AG10803 (cell line): ENCODE data around the gene NEURL2.

Source experiments
- DNase-seq: peaks from one replicate; pipeline ENCODE4 v3.0.0; 2010; ENCODE audit warnings: low read depth
- H3K4me3 ChIP-seq: 2 replicates; pipeline ENCODE4 v1.5.1; 2011; ENCODE audit warnings: mild to moderate bottlenecking, low read length, control low read depth
- TF ChIP-seq, protein P1 (sequence below): conservative IDR thresholded peaks from 2 replicates; pipeline ENCODE4 v1.5.1; 2011; ENCODE audit warnings: mild to moderate bottlenecking, low read length, control low read depth, inconsistent platforms

Gene NEURL2

DNA sequence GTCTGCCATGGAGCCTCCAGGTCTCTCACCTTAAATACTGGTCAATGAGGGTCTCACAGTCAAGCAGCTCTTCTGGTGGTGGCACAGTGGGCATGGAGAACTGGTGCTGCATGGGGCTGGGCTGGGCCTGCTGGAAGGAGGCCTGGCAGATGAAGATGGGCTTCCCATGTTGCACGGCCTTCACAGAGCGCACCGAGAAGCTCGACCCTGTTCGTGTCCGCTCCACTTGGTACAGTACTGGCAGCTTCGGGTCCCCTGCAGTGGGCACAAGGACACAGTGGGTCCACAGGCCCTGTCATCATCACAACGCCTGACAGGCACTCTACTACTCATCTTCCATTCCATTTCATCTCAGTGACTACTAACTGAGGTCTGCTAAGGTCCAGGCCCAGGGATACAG is 42.6 kb downstream of the NEURL2 start:
- H3K4me3 ChIP-seq = no peak overlapping the region
- no peak for DNase-seq
- TF ChIP-seq, protein P1, sequence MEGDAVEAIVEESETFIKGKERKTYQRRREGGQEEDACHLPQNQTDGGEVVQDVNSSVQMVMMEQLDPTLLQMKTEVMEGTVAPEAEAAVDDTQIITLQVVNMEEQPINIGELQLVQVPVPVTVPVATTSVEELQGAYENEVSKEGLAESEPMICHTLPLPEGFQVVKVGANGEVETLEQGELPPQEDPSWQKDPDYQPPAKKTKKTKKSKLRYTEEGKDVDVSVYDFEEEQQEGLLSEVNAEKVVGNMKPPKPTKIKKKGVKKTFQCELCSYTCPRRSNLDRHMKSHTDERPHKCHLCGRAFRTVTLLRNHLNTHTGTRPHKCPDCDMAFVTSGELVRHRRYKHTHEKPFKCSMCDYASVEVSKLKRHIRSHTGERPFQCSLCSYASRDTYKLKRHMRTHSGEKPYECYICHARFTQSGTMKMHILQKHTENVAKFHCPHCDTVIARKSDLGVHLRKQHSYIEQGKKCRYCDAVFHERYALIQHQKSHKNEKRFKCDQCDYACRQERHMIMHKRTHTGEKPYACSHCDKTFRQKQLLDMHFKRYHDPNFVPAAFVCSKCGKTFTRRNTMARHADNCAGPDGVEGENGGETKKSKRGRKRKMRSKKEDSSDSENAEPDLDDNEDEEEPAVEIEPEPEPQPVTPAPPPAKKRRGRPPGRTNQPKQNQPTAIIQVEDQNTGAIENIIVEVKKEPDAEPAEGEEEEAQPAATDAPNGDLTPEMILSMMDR = no peak

DNA sequence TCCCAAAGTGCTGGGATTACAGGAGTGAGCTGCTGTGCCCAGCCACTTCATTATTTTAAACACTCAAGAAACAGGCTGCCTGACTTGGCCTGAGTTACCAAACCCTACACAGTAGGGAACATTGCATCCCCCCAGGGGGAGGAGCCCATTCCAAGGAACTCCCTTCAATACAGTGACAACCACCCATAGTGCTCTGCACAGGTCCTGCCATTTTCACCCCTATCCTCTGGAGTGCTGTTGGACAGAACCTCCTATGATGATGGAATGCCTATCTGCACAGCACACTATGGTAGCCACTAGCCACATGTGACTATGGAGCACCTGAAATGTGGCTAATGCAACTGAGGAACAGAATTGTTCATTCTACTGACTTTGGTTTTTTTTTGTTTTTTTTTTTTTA is 45.6 kb downstream of the NEURL2 start:
- no peak overlapping the region for H3K4me3 ChIP-seq
- TF ChIP-seq, protein P1 = no peak
- no peak for DNase-seq

DNA sequence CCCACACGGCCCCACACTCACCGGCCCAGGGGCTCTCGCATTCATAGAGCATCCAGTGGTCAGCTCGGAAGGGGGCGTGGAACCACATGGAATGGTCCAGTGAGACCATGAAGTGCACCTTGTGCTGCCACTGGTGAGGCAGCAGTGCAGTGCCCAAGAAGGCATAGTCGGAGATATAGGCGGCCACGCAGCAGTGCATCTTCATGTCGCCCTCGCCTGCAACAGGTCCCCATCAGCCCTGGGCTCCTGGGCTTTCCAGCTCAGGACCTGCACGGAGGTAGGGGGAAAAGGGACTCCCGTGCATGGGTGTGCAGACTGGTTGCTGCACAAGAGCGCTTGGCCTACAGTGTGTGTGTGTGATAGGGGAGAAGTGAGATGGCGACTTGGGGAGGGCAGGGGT is 47.5 kb downstream of the NEURL2 start:
- no peak for DNase-seq
- TF ChIP-seq, protein P1 = no peak
- no peak overlapping the region for H3K4me3 ChIP-seq

DNA sequence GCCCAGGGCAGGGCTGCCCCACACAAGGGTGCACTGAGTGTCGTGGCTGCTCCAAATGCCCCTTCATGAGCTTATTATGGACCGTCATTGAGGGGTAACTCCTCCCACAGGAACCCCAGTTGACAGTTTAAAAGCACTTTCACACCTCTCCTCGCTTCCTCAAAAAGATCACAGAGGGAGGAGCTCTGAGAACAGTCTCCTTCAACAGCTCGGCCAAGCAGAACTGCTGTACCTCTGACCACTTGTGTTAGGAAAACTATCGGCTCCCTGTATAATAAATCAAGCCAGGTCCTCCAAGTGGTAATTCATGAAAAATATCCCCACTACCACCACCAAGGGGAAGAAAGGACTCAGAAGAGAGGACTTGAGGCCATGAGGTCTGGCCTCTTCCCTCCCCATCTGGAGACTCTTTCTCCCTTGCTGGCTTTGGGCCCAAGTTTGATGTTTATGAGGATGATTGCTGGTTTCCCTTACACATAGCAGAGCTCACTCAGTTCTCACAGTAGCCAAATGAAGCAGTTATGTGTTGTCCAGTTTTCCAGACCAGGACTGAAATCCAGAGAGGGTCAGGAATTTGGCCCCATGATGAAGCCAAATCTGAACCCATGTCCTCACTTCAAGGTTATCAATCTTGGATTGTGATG is 48.7 kb downstream of the NEURL2 start:
- H3K4me3 ChIP-seq = no peak overlapping the region
- TF ChIP-seq, protein P1 = no peak; the same call in 1 of the 2 replicates
- DNase-seq = peak; percentile 83

DNA sequence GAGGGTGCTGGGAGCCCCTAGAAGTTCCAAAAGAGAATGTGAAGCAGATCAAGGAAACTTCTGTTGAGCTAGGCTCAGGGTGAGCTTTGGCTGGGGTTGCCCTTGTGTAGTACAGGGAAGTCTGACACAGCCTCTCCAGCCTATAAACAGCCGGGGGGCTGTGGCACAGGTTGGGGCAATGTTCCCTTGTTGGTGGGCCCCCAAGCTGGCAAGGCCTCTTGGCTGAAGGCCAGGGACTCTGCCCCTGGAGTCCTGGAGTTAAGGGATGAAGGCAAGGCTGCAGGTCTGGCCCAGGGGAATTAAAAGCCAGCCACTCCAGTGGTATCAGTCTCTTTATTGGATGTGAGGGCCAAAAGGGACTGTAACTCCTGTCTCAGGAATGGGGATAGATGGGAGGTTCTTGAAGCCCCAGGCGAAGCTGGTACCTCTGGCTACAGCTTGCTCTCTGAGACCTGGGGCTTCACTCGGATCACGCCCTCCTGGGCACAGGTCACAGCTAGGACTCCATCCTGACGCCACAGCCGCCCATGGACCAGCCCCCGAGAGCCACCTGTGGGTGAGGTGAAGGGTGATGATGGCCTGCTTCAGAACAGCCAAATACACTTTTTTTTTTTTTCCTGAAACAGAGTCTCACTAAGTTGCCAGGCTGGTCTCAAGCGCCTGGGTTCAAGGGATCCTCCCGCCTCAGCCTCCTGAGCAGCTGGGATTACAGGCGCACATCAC is 49.4 kb downstream of the NEURL2 start:
- DNase-seq = no peak
- no peak overlapping the region for H3K4me3 ChIP-seq
- TF ChIP-seq, protein P1 = no peak

DNA sequence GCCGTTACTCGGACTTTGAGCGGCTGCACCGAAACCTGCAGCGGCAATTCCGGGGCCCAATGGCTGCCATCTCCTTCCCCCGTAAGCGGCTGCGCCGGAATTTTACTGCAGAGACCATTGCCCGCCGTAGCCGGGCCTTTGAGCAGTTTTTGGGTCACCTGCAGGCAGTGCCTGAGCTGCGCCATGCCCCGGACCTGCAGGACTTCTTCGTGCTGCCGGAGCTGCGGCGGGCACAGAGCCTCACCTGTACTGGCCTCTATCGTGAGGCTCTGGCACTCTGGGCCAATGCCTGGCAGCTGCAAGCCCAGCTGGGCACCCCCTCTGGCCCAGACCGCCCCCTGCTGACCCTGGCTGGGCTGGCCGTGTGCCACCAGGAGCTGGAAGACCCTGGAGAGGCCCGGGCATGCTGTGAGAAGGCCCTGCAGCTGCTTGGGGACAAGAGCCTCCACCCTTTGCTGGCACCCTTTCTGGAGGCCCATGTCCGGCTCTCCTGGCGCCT is 50.3 kb downstream of the NEURL2 start:
- no peak overlapping the region for H3K4me3 ChIP-seq
- TF ChIP-seq, protein P1 = no peak
- no peak for DNase-seq
